ENCODE measurements around the gene KCNK1. TPM values are rescaled to one million over a fixed set of nuclear protein-coding genes. Genes with fewer than 3 reads are reported as not detected.

The KCNK1 gene
- total and polyA plus RNA-seq, 2 of the 4 experiments (the other 2 are of a cell fraction): 0.90 to 1.6 TPM

GRCh38 chr1:233652526-233652925 lies 38.6 kb downstream of the KCNK1 start:
- intact Hi-C loops (cut with micrococcal nuclease): no loop called here
- Histone ChIP-seq H3K4me2 (ENCODE audit: low read depth, low read length) (no peak overlapping the region), H4K5ac (ENCODE audit: low read depth, low read length) (no peak overlapping the region), H2BK15ac (ENCODE audit: low read depth, low read length) (no peak overlapping the region), H4K8ac (ENCODE audit: low read depth in 2 of 2, low read length in 2 of 2) (no peak overlapping the region), H3K18ac (ENCODE audit: low read depth, low read length) (no peak overlapping the region), H2AK5ac (ENCODE audit: low read depth, low read length) (no peak overlapping the region), H4K91ac (ENCODE audit: insufficient read depth, low read depth, low read length) (no peak overlapping the region), H2BK120ac (ENCODE audit: low read depth, low read length) (no peak overlapping the region), H3K27me3 (ENCODE audit: control insufficient read depth, insufficient read depth, low read length) (no peaks in the 10 kb centered on the region), H3K23ac (ENCODE audit: low read depth, low read length) (no peak overlapping the region), H2BK20ac (ENCODE audit: low read depth, low read length) (no peak overlapping the region), H3K4ac (ENCODE audit: low read depth, low read length) (no peak overlapping the region), H3K4me1 (ENCODE audit: control insufficient read depth, insufficient read depth, low read length) (peaks cover 1% of the 10 kb centered on the region; the same call in 1 of the 2 replicates), H3K36me3 (ENCODE audit: control insufficient read depth, insufficient read depth, low read length) (no peaks in the 10 kb centered on the region), H3K14ac (replicated peaks; ENCODE audit: low read depth, low read length) (no peak overlapping the region), H3K9me3 (ENCODE audit: control insufficient read depth, insufficient read depth, low read length) (peaks cover 12% of the 10 kb centered on the region), H4K20me1 (ENCODE audit: insufficient read depth, low read length) (no peaks in the 10 kb centered on the region), H3K79me1 (ENCODE audit: low read depth in 1 of 2, low read length in 2 of 2) (no peaks in the 10 kb centered on the region), H3K27ac (ENCODE audit: insufficient read depth, low read length) (no peak overlapping the region), H3K9me1 (ENCODE audit: insufficient read depth, low read length) (no peaks in the 10 kb centered on the region), H3K4me3 (ENCODE audit: insufficient read depth, low read depth, low read length) (no peak overlapping the region), H2AFZ (replicated peaks; ENCODE audit: low read length, poor library complexity) (no peak overlapping the region), H2BK5ac (ENCODE audit: low read depth, low read length, poor library complexity, severe bottlenecking) (no peak overlapping the region), H3K56ac (ENCODE audit: extremely low read depth, insufficient read depth, low read length) (no peak overlapping the region), H2AK9ac (replicated peaks; ENCODE audit: low read depth, low read length, poor library complexity) (no peak overlapping the region), H3K9ac (ENCODE audit: low read depth, low read length) (no peak overlapping the region)
- ATAC-seq (ENCODE audit: low read depth) (no peak), DNase-seq (no peak)
- POLR2A ChIA-PET (ENCODE audit: unreplicated experiment): no interaction called here
- no peak for TF ChIP-seq RCOR1 (IDR thresholded peaks at IDR 0.05; ENCODE audit: insufficient replicate concordance, low read length)
- TF ChIP-seq, protein P1, sequence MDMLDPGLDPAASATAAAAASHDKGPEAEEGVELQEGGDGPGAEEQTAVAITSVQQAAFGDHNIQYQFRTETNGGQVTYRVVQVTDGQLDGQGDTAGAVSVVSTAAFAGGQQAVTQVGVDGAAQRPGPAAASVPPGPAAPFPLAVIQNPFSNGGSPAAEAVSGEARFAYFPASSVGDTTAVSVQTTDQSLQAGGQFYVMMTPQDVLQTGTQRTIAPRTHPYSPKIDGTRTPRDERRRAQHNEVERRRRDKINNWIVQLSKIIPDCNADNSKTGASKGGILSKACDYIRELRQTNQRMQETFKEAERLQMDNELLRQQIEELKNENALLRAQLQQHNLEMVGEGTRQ (IDR thresholded peaks at IDR 0.05; ENCODE audit: low read depth, low read length): no peak
- TF ChIP-seq MAFK (IDR thresholded peaks at IDR 0.05; ENCODE audit: low read depth, low read length): no peak
- no peak for TF ChIP-seq RFX5 (IDR thresholded peaks at IDR 0.05; ENCODE audit: low read depth, low read length)
- no peak for TF ChIP-seq POLR2A (IDR thresholded peaks at IDR 0.05; ENCODE audit: low read depth, low read length)
- TF ChIP-seq MAZ (IDR thresholded peaks at IDR 0.05; ENCODE audit: borderline replicate concordance, low read depth, low read length): no peak
- CTCF ChIA-PET: no interaction called here
- WGBS, 2 experiments (ENCODE audit: extremely low coverage in 2 of 2, insufficient read length in 1 of 2): no CpG with 5 or more reads among the region's 2 CpGs
- dilution Hi-C loops (cut with HindIII; ENCODE audit: low sequenced_read_pairs, unreplicated experiment): no loop called here
- no TSS peak for BruUV-seq (replicated peaks)
- in situ Hi-C loops (cut with MboI; ENCODE audit: low sequenced_read_pairs): no loop called here

All from IMR-90 (cell line).